NCI-H774 (cell line): ENCODE data around the gene EMC7.
A peak's percentile ranks its signal among the peaks of the same experiment; 100 is the strongest.
"Not testable (repeated sequence)": the region's sequence is repeated elsewhere in the genome, so short reads cannot be mapped to it uniquely, and the experiment has no call there.

Source experiments
- DNase-seq: peaks from one replicate; lab custom pipeline; 2025; lab: John Stamatoyannopoulos, UW

EMC7 gene

GRCh38 chr15:34101366-34102174, at the start of gene EMC7, which contains the start of gene PGBD4:
EMC7 (minus strand) TSS chr15:34101862; CDS start chr15:34101839, 23 bp downstream.
PGBD4 (plus strand) TSS chr15:34102083; CDS start chr15:34102532, 449 bp downstream.
- peak; percentile 97 for DNase-seq

GRCh38 chr15:34147371-34148140, 45.9 kb upstream of the EMC7 start:
- no peak for DNase-seq

GRCh38 chr15:34133511-34133910, 31.8 kb upstream of the EMC7 start:
- DNase-seq: no peak

GRCh38 chr15:34132881-34133280, 31.2 kb upstream of the EMC7 start:
- no peak for DNase-seq

- DNase-seq: no peak
Observed at GRCh38 chr15:34128898-34129297, 27.2 kb upstream of the EMC7 start.

GRCh38 chr15:34126522-34126921, 24.9 kb upstream of the EMC7 start:
- no peak for DNase-seq

- no peak for DNase-seq
Observed at GRCh38 chr15:34125945-34126344, 24.3 kb upstream of the EMC7 start.

GRCh38 chr15:34124651-34125050, 23.0 kb upstream of the EMC7 start:
- no peak for DNase-seq

GRCh38 chr15:34122771-34123183, 21.1 kb upstream of the EMC7 start:
- no peak for DNase-seq

GRCh38 chr15:34121786-34122185, 20.1 kb upstream of the EMC7 start:
- not testable (repeated sequence) for DNase-seq

- DNase-seq: not testable (repeated sequence)
Observed at GRCh38 chr15:34120420-34120819, 18.8 kb upstream of the EMC7 start.

- DNase-seq: no peak
Observed at GRCh38 chr15:34119291-34119690, 17.6 kb upstream of the EMC7 start.

- DNase-seq: no peak
Observed at GRCh38 chr15:34116620-34117019, 15.0 kb upstream of the EMC7 start.

GRCh38 chr15:34114739-34115138, 13.1 kb upstream of the EMC7 start:
- DNase-seq: no peak

GRCh38 chr15:34114215-34114614, 12.6 kb upstream of the EMC7 start:
- no peak for DNase-seq

- DNase-seq: no peak
Observed at GRCh38 chr15:34111488-34111887, 9.8 kb upstream of the EMC7 start.

GRCh38 chr15:34109797-34110663, 8.4 kb upstream of the EMC7 start:
- no peak for DNase-seq

GRCh38 chr15:34107315-34107714, 5.7 kb upstream of the EMC7 start:
- no peak for DNase-seq

- no peak for DNase-seq
Observed at GRCh38 chr15:34106423-34106822, 4.8 kb upstream of the EMC7 start.

GRCh38 chr15:34102175-34102925, 688 bp upstream of the EMC7 start:
- DNase-seq: no peak

- no peak for DNase-seq
Observed at GRCh38 chr15:34099914-34100313, 1.7 kb downstream of the EMC7 start.
